Tibial nerve (tissue), 4 donors: ENCODE data around the gene OLFM2. TPM values are rescaled to one million over a fixed set of nuclear protein-coding genes. Genes with fewer than 3 reads are reported as not detected.

ENCODE experiments used
- DNase-seq, 2 donors: peaks; one replicate each; pipeline ENCODE4 v3.0.0-alpha.2; 2019; ENCODE audit warnings: low spot score in 2 of 2
- H3K27ac ChIP-seq, 4 donors: fragments of 200-600 bp; sonication (generic) in 3 of 4; one replicate each; pipeline ENCODE4 v1.5.1; 2017 to 2019; ENCODE audit warnings: mild to moderate bottlenecking in 1 of 4
- H3K27me3 ChIP-seq, 2 donors: fragments of 200-600 bp; sonication (generic) in 1 of 2; one replicate each; pipeline versions ENCODE4 v1.5.1 to v1.6.0; 2017 to 2019
- H3K36me3 ChIP-seq, 3 donors: fragments of 200-600 bp; sonication (generic); one replicate each; pipeline ENCODE4 v1.5.1; 2018 to 2019
- H3K4me1 ChIP-seq, 4 donors: fragments of 200-600 bp; sonication (generic) in 3 of 4; one replicate each; pipeline ENCODE4 v1.5.1; 2017 to 2019
- H3K4me3 ChIP-seq, 4 donors: fragments of 200-600 bp; sonication (generic) in 3 of 4; one replicate each; pipeline ENCODE4 v1.5.1; 2017 to 2019; ENCODE audit warnings: mild to moderate bottlenecking in 1 of 4, moderate library complexity in 1 of 4
- H3K9me3 ChIP-seq, 4 donors: fragments of 200-600 bp; sonication (generic) in 3 of 4; one replicate each; pipeline ENCODE4 v1.5.1; 2017 to 2019
- CTCF ChIP-seq, 5 experiments: fragments of 200-600 bp in 3 of 5; fragments of 450-650 bp in 2 of 5; sonication (generic) in 3 of 5; IDR thresholded peaks; one replicate each; pipeline ENCODE4 v1.5.1; 2016 to 2019; ENCODE audit warnings: antibody characterized with exemption in 5 of 5, mild to moderate bottlenecking in 3 of 5, moderate library complexity in 2 of 5
- EP300 ChIP-seq, 2 donors: sonication (generic); formaldehyde crosslinking; IDR thresholded peaks; one replicate each; pipeline ENCODE4 v1.6.1; 2017; ENCODE audit warnings: antibody characterized with exemption in 2 of 2, mild to moderate bottlenecking in 1 of 2
- POLR2A ChIP-seq, 2 donors: fragments of 450-650 bp; IDR thresholded peaks; one replicate each; pipeline ENCODE4 v1.6.1; 2017; ENCODE audit warnings: antibody characterized with exemption in 2 of 2, mild to moderate bottlenecking in 2 of 2, moderate library complexity in 2 of 2
- WGBS, 2 donors: methylation state at CpG; one replicate each; pipeline ENCODE4 v1.1.5; 2018; 5-methylcytosine and 5-hydroxymethylcytosine counted together
- total RNA-seq, 4 donors: library from RNA; depleted of rRNA; stranded (reverse); fragments of >200 nt; gene quantifications; one replicate each; pipeline ENCODE4 v1.1.0, GENCODE V29; 2016

OLFM2 gene
- total RNA-seq, 4 donors from 2014 or later, result 4.8 to 12.6 (median 8.8) TPM

- H3K36me3 ChIP-seq, result no peaks in the 10 kb centered on the region
- TF ChIP-seq CTCF (IDR thresholded peaks at IDR 0.05) (peak; percentile 23 to 45 (median 27)), POLR2A (IDR thresholded peaks at IDR 0.05) (no peak)
- peak in 1 of 2 donors; percentile 27 for DNase-seq
- peak overlapping the region; percentile 15 to 55 (median 32) for H3K4me3 ChIP-seq
- H3K27me3 ChIP-seq, result peaks cover 0 to 69% of the 10 kb centered on the region in 2 donors
- peaks cover 0 to 27% (median 10%) of the 10 kb centered on the region in 4 donors for H3K4me1 ChIP-seq
- H3K27ac ChIP-seq, result no peak overlapping the region
- WGBS, 2 donors, result 1 to 3% methylated on average over 18 to 58 of the region's 65 CpGs
- no peaks in the 10 kb centered on the region for H3K9me3 ChIP-seq
Observed at GRCh38 chr19:9914315-9915207, 21.8 kb downstream of the OLFM2 start.

GRCh38 chr19:9914001-9914314, 22.4 kb downstream of the OLFM2 start:
- H3K4me3 ChIP-seq, result peak overlapping the region; percentile 15 to 55 (median 32)
- peaks cover 0 to 27% (median 10%) of the 10 kb centered on the region in 4 donors for H3K4me1 ChIP-seq
- WGBS, 2 donors, result 0% methylated on average over 2 to 7 of the region's 27 CpGs
- no peak for DNase-seq
- H3K27me3 ChIP-seq, result peaks cover 0 to 69% of the 10 kb centered on the region in 2 donors
- H3K27ac ChIP-seq, result no peak overlapping the region
- H3K9me3 ChIP-seq, result no peaks in the 10 kb centered on the region
- TF ChIP-seq POLR2A (IDR thresholded peaks at IDR 0.05) (no peak), CTCF (IDR thresholded peaks at IDR 0.05) (no peak), EP300 (IDR thresholded peaks at IDR 0.05) (no peak)
- H3K36me3 ChIP-seq, result no peaks in the 10 kb centered on the region

- peaks cover 0 to 69% of the 10 kb centered on the region in 2 donors for H3K27me3 ChIP-seq
- 1 to 17% methylated on average over 14 of the region's 95 CpGs for WGBS, 2 donors
- no peak overlapping the region for H3K27ac ChIP-seq
Observed at GRCh38 chr19:9913237-9914000, 22.9 kb downstream of the OLFM2 start.

GRCh38 chr19:9912551-9913236, 23.6 kb downstream of the OLFM2 start:
- Histone ChIP-seq H3K27ac (no peak overlapping the region), H3K27me3 (peaks cover 0 to 67% of the 10 kb centered on the region in 2 donors), H3K4me3 (no peak overlapping the region), H3K4me1 (peaks cover 0 to 27% (median 10%) of the 10 kb centered on the region in 4 donors), H3K36me3 (no peaks in the 10 kb centered on the region), H3K9me3 (no peaks in the 10 kb centered on the region)
- 38 to 47% methylated on average over 24 of the region's 24 CpGs for WGBS, 2 donors
- no peak for TF ChIP-seq EP300 (IDR thresholded peaks at IDR 0.05)
- no peak for TF ChIP-seq POLR2A (IDR thresholded peaks at IDR 0.05)
- no peak for TF ChIP-seq CTCF (IDR thresholded peaks at IDR 0.05)
- no peak for DNase-seq

More at GRCh38 chr19:9913237-9914000, 22.9 kb downstream of the OLFM2 start:
- TF ChIP-seq POLR2A (IDR thresholded peaks at IDR 0.05) (no peak), CTCF (IDR thresholded peaks at IDR 0.05) (no peak), EP300 (IDR thresholded peaks at IDR 0.05) (no peak)
- DNase-seq, result no peak
- peaks cover 0 to 27% (median 10%) of the 10 kb centered on the region in 4 donors for H3K4me1 ChIP-seq
- no peaks in the 10 kb centered on the region for H3K9me3 ChIP-seq
- H3K4me3 ChIP-seq, result peak overlapping the region; percentile 15 to 55 (median 32)
- H3K36me3 ChIP-seq, result no peaks in the 10 kb centered on the region
